ENCODE measurements around the gene CELSR3. TPM values are rescaled to one million over a fixed set of nuclear protein-coding genes. Genes with fewer than 3 reads are reported as not detected.

CELSR3 gene
- total RNA-seq, 4 donors from 2014 or later: 0.33 to 0.75 (median 0.48) TPM

DNA sequence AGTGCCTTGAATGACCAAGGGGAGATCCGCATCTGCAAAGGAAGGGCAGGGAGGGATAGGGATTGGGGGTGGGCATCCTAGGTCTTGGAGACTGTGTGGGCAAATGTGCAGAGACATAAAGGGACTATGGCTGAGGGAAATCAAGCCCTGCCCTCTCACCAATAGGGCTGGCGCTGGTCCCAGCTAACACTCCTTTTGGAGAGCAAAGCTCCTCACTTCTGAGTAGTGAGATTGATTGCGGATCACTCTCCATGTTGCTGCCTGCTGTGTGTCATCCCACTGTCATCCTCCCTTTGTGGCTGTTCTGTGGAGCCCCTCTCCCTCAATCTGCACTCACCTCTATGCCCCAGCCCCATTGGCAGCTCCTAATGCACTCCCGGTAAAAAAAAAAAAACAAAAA, 2.2 kb upstream of the CELSR3 start:
- TF ChIP-seq, protein P1, sequence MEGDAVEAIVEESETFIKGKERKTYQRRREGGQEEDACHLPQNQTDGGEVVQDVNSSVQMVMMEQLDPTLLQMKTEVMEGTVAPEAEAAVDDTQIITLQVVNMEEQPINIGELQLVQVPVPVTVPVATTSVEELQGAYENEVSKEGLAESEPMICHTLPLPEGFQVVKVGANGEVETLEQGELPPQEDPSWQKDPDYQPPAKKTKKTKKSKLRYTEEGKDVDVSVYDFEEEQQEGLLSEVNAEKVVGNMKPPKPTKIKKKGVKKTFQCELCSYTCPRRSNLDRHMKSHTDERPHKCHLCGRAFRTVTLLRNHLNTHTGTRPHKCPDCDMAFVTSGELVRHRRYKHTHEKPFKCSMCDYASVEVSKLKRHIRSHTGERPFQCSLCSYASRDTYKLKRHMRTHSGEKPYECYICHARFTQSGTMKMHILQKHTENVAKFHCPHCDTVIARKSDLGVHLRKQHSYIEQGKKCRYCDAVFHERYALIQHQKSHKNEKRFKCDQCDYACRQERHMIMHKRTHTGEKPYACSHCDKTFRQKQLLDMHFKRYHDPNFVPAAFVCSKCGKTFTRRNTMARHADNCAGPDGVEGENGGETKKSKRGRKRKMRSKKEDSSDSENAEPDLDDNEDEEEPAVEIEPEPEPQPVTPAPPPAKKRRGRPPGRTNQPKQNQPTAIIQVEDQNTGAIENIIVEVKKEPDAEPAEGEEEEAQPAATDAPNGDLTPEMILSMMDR (IDR thresholded peaks at IDR 0.05; ENCODE audit: low read depth): no peak

DNA sequence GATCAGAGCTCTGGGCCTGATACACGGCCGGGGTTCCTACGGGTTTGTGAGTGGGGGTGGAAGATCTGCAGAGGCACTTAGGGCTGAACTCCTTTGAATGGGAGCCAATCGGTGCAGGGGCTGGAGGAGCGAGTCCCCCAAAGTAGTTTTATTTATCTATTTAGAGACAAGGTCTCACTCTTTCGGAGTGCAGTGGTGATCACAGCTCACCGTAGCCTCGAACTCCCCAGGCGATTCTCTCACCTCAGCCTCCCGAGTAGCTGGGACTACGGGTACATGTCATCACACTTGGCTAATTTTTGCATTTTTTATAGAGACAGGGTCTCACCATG, 1.6 kb upstream of the CELSR3 start:
- TF ChIP-seq, protein P1 (IDR thresholded peaks at IDR 0.05; ENCODE audit: low read depth): no peak

DNA sequence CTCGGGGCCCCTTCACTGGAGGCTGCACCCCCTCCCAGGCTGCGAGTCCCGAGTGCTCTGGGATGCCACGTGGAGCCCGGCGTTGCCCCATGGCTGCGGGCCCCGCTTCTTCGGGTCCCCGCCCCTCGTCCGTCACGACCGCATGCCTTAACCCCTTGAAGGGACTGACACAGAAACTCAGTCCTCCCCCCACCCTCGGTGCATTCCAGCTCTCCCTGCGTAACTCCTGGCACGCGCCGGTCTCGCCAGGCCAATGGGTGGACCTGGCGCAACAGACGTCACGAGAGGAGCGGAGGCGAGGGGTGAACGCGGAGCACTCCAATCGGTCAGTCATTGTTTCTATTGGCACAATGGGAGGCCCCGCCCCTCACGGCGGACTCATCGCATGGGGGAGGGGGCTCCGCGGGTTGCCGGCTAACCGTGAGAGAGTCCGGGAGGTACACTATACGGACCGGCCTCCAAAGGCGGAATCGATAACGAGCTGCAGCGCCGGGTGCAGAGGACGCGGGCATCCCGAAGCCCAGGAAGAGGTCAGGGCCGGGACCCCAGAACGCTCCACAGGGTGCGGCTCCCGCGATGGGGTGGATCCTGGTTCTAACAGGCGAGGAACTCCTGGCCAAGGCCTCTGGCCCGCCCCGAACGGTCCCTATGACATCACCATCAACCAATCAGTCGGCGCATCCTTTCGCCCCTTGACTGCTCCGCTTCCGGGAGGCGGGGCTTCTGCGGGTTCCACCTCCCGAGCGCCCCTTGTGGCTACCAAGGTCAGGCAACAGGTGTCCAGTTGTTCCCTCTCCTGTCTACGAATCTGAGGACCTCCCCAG, 1.0 kb upstream of the CELSR3 start:
- TF ChIP-seq, protein P1 (IDR thresholded peaks at IDR 0.05; ENCODE audit: low read depth): no peak

DNA sequence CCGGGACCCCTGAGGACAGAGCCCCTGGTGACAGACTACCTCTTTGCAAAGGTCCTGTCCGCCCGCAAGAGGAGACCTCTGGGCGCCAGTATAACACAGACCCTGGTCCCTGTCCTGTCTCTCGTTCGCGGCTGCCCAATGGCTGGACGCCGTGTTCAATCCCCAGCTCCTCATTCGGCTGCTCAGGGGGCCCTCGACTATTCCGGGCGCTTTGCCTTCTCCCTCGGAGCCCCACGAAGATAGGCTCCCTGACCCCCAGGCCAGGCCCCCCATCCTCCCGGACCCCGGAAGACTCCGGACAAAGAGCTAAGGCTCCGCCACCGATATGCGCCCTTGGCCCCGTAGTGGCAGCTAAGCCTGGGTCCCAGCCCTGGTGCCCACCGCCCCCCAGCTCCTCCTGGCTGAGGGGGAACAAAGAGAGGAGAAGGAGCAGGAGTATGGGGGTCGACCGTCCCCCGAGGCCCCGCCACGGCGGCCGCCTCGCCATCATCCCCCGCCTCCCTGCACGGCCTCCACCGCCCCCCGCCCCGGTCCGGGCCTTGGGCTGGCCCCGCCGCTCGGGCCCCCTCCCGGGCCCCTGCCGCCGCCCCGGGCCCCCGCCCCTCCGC, 437 bp downstream of the CELSR3 start:
- TF ChIP-seq, protein P1 (IDR thresholded peaks at IDR 0.05; ENCODE audit: low read depth): no peak

DNA sequence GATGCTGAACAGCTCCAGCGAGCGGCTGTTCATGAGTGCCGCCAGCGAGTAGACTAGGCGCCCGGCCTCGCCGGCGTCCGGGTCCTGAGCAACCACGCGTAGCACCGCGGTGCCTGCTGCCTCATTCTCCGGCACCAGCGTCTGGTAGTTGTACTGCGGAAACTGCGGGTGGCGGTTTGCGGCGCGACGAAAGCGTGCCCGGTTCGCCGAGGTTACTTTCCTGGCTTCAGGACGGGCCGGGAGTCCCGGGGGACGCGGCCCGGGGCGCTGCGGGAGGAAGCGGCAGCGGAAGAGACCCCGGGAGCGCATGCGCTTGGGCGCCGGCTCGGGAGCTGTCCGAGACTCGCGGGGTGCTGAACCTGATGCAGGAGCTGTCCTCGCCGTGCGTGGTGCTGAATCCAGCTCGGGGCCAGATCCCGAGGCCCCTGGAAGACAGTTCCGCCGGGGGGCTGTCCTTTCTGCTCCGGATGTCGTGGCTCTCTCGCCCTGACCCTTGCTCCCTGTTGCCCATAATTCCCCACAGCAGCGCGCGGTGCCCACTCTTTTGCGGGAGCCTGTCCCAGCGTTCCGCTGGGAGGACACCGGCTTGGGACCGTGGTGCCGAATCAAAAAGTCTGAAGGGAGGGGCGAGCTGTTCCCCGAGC, 1.1 kb downstream of the CELSR3 start:
- TF ChIP-seq, protein P1 (IDR thresholded peaks at IDR 0.05; ENCODE audit: low read depth): no peak

DNA sequence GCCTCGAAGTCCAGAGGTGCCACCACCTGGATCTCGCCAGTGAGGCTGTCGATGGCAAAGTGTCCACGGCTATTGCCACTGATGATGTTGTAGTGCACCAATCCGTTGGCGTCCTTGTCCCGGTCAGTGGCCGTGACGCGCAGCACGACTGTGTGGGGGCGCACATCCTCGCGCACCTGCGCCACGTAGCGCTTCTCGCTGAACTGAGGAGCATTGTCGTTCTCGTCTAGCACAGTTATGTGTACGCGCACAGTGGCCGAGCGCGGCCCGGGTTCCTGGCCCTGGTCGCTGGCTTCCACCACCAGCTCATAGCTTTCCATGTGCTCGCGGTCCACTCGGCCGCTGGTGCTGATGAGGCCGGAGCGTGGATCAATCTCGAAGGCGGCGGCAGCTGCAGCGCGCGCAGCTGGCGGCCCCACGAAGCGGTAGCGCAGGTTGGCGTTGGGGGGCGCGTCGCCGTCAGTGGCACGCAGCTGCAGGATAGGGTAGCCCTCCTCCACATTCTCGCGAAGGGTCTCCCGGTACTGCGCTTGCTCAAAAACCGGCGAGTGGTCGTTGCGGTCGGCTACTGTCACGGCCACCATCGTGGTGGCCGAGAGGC, 1.8 kb downstream of the CELSR3 start:
- TF ChIP-seq, protein P1 (IDR thresholded peaks at IDR 0.05; ENCODE audit: low read depth): no peak

DNA sequence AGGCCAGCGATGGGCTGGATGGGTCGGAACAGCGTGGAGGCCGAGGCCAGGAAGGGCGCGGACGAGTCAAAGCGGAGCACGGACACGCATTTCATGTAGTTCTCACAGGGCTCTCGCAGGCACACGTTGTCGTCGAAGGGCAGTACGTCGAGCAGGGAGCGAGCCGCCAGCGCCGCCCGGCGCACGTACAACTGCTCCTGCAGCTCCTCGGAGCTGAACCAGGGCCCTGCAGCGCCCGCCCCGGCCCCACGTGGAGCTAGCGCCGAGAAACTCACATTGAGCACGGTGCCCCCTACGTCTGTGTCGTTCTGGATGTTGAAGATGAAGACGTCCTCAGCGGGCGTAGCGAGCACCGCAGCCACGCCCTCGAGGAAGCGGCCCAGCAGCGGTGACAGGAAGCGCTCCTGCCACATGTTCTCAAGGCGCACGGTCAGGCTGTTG, 5.8 kb downstream of the CELSR3 start:
- TF ChIP-seq, protein P1 (IDR thresholded peaks at IDR 0.05; ENCODE audit: low read depth): no peak

Data from subcutaneous adipose tissue (tissue), 4 donors.